Stimulated activated CD4-positive, alpha-beta T cell treated with anti-CD3 and anti-CD28 coated beads, Interleukin-2, amount 100 ng/mL, for 4 hours (primary cell): ENCODE results near the gene SLC25A38.
"Not testable (repeated sequence)": the region's sequence is repeated elsewhere in the genome, so short reads cannot be mapped to it uniquely, and the experiment has no call there.

Experiments used
- DNase-seq: peaks from one replicate; pipeline ENCODE4 v3.0.0-alpha.2; 2020; ENCODE audit warnings: low read depth

Gene SLC25A38, protein sequence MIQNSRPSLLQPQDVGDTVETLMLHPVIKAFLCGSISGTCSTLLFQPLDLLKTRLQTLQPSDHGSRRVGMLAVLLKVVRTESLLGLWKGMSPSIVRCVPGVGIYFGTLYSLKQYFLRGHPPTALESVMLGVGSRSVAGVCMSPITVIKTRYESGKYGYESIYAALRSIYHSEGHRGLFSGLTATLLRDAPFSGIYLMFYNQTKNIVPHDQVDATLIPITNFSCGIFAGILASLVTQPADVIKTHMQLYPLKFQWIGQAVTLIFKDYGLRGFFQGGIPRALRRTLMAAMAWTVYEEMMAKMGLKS

DNA sequence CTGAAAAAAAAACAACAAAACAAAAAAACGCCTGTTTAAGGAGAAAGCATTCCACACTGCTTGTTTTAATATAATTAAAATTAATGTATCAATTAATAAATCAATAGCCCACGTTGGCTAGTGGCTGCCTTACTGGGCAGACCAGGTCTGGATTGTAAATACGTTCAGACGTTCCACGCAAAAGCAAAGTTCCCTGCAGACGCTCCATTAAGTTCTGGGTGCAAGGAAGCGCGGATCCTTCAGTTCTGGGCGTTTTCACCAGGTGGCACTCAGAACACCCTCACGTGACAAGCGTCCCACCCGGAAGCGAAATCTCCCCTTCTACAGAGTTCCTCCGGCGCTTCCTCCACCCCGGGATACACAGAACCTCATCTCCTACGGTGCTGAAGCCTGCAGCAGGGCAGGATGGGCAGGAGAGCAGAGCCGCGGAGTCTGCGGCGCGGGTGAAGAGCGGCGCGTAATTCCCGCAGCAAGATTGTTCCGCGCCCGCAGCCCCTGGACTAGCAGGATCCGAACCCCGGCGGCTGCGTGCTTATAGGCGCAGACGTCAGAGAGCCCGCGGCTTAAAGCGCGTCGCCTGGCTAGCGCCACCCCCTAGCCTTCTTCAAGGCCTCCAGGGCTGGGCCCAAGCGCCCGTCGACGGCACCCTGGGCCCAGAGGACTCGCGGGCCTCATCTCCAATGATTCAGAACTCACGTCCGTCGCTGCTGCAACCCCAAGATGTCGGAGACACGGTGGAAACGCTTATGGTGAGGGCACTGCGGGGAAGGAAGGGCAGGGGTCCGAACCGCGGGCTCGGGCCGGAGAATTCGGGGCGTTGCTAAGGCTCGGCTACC is at the start of gene SLC25A38:
Gene SLC25A38, plus strand, starts transcription at position 326 of the 836 bp plus-strand sequence. Its CDS starts 355 bp downstream, at position 681.
- peak; percentile 69 for DNase-seq

DNA sequence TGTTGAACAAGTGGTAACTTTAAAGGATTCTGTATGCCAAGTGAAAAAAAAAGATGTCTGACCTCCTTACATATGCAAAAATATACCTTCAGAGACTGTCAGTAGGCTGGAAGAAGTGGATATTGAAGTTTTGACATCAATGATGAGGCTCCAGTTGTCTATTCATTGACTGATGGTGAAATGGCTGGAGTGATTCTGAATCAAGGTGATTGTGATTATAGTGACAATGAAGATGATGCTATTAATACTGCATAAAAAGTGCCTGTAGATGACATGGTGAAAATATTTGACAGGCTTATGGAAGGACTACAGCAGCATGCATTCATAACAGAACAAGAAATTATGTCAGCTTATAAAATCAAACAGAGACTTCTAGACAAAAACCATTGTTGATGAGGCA is 49.6 kb upstream of the SLC25A38 start:
- DNase-seq, result no peak

DNA sequence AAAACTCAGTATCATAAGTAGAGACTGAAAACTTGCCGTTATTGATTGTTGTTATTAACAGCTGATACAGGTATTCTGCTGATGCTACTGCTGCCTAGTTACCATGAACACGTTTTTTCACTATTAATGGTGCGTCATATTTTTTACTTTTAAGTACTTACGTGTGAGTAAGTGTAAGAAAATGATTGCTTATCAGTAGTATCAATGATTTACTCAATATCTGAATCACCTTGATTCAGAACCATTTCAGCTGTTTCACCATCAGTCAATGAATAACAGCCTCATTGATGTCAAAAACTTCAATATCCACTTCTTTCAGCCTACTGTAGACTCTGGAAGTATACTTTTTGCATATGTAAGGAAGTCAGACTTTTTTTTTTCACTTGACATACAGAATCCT is 49.0 kb upstream of the SLC25A38 start:
- no peak for DNase-seq

DNA sequence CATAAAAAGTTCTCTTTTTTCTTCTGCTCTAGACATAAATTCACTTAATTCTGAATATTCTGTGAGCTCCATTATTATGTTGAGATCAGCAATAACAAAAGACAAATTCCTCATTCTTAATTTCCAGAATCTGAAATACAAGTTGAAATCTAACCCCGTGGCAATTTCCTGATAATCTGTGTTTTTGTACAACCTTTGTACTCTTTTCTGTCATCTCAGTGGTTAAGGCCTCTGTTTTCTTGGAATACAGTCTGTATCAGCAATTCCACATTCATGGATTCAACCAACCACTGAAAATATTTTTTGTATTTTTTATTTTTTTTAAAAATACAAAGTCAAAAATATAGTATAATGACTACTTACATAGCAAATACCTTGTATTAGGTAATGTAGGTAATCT is 45.0 kb upstream of the SLC25A38 start:
- DNase-seq, result no peak

GRCh38 chr3:39339086-39339485 is 44.1 kb upstream of the SLC25A38 start:
- DNase-seq, result no peak

- DNase-seq, result no peak
Measured at GRCh38 chr3:39343076-39343717, 40.0 kb upstream of the SLC25A38 start.

- DNase-seq, result no peak
Measured at GRCh38 chr3:39343760-39344159, 39.4 kb upstream of the SLC25A38 start.

DNA sequence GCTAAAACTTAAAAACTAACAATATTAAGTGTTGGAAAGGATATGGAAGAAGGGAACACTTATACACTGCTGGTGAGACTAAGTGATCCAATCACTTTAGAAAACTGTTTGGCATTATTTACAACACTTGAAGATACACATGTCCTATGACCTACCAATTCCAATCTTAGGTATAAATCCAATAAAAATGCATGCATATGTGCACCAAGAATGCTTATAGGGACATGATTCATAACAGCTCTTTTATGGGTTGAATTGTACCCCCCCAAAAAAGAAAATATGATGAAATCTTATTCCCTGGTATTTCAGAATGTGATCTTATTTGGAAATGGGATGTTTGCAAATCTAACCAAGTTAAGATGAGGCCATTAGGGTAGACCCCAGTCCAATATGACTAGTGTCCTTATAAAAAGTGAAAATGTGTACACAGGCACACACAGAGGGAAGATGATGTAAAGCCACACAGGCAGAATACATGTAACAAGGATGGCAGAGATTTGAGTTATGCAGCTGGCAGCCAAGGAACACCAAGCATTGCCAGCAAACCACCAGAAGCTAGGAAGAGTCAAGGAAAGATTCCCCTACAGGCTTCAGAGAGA is 38.3 kb upstream of the SLC25A38 start:
- DNase-seq, result no peak

DNA sequence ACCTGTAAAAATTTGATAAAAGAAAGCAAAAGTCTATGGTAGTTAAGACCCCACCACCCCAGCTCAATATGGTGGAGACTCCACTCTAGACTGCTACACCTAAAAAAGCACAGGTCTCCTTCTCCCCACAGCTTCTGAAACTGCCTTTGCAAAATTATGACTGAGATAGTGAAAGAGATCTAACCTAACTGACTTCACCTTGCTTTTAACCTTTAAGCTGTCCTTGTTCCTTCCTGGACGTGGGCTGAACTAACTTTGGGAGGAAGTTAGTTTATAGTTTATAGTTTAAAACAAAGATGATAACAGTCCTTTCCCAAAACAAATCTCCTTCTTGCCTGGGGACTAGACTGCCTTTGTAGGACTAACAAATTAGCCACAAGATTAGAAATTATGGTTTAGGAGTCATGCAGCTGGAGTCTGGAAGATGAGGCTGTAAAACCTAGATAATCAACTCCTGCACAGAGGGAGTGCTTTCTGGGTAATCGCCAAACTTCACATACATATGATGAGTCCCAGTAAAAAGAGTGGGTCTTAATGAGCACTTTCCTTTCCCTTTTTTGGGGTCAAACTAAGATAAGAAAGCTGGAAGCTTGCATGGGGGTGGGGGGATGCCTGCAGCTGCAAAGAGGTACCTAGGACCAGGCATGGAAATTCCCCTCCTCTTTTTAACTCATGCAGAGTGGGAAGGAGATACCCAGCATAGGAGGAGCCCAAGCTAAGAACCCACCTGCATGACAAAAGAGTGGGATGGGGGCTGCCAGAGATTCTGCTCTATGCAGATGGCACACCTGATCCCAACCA is 36.2 kb upstream of the SLC25A38 start:
- DNase-seq, result no peak

DNA sequence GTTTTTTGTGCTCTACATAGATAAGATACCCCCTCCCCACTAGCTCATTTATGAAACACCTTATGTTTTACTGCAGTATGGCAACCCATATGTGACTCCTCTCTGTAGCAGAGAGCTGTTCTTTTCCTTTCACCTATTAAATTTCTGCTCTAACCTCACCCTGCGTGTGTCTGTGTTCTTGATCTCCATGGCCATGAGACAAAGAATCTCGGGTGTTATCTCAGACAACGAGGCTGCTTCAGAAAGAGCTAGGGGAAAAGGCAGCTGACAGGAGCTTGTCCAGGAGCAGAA is 35.6 kb upstream of the SLC25A38 start:
- DNase-seq, result no peak

- DNase-seq, result no peak
Measured at GRCh38 chr3:39349080-39349479, 34.1 kb upstream of the SLC25A38 start.

GRCh38 chr3:39350714-39351113 is 32.5 kb upstream of the SLC25A38 start:
- no peak for DNase-seq

DNA sequence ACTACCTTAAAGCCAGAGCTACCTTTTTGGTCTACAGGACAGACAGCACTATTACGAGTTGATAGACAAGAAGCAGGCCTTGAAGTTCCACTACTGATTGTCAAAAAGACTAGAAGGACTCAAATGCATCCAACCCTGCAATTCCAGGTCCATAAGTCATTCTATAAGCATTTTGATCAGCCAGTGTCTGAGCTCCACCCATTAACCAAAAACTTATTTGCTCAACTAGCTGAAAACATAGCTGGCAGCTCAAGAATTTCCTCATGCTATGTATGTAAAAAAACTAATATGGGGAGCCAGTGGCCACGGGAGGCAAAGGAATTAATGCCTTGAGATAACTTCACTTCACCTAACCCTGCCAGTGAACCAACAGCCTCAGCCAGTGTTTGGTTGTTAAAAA is 32.0 kb upstream of the SLC25A38 start:
- DNase-seq, result not testable (repeated sequence)

DNA sequence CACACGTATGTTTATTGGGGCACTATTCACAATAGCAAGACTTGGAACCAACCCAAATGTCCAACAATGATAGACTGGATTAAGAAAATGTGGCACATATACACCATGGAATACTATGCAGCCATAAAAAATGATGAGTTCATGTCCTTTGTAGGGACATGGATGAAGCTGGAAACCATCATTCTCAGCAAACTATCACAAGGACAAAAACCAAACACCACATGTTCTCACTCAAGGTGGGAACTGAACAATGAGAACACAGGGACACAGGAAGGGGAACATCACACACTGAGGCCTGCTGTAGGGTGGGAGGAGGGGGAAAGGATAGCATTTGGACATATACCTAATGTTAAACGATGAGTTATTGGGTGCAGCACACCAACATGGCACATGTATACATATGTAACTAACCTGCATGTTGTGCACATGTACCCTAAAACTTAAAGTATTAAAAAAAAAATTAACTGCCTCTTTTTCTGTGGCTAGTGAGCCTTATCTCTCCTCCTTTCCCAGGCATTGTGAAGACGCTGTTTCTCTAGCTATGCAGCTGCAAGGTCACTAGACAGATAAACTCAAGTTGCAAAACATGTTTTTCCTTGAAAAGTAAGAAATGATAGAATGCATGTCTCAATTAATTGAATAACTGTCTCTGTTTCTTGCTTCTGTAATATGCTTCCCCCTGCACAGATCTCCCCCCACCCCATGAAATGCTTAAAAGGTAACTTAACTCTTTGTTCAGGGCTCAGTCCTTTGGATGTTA is 29.8 kb upstream of the SLC25A38 start:
- not testable (repeated sequence) for DNase-seq

- no peak for DNase-seq
Measured at GRCh38 chr3:39358333-39358732, 24.8 kb upstream of the SLC25A38 start.

DNA sequence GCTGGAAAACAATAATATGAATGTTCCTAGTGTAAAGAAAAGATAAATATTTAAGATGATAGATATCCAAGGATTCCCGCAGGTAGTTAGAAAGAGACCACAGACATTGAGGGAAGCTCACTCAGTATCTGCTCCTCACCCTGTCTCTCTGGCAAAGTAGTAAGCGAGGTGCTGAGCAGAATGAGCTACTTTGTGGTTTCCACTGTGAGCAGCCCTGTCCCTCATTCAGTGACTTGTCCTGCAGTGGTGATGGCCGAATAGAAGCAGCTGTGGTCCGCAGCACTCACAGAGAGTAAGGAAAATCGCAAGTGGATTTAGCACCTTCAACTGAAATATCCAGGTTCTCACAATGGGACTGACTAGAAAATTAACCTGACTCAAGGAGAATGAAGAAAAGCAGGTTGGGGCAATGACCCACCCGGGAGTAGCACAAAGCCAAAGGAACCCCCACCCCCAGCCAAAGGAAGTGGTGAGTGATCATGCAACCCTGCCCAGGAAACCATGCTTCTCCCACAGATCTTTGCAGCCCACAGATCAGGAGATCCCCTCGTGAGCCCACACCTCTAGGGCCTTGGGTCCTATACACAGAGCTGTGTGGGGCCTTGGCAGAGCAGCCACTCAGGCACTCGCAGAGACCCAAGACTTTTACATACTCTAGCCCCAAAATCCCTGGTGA is 21.8 kb upstream of the SLC25A38 start:
- DNase-seq, result peak; percentile 13

GRCh38 chr3:39362192-39362591 is 21.0 kb upstream of the SLC25A38 start:
- no peak for DNase-seq

- no peak for DNase-seq
Measured at GRCh38 chr3:39362812-39363211, 20.4 kb upstream of the SLC25A38 start.

DNA sequence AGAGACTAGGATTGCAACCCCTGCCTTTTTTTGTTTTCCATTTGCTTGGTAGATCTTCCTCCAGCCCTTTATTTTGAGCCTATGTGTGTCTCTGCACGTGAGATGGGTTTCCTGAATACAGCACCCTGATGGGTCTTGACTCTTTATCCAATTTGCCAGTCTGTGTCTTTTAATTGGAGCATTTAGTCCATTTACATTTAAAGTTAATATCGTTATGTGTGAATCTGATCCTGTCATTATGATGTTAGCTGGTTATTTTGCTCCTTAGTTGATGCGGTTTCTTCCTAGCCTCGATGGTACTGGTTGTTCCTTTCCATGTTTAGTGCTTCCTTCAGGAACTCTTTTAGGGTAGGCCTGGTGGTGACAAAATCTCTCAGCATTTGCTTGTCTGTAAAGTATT is 12.7 kb upstream of the SLC25A38 start:
- not testable (repeated sequence) for DNase-seq

DNA sequence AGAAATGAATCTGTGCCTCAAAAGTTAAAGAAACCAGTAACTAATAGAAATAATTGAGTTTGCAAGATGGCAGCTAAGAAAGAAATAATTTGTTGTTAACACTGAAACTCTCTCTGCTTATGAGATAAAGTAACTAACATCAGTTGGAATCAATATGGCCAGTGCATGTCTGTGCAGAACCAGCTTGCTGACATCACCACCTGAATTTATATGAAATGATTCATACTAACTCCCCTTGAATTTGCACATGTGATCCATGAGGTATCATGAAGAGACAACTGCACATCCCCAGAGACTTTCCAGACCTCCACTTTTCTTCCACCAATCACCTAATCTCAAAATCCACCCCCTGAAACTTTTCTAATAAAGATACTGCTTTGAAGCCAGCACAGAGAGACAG is 10.3 kb upstream of the SLC25A38 start:
- no peak for DNase-seq
